RWPE1 (cell line): ENCODE results near the gene CAV1.

Source experiments
- CTCF ChIA-PET: fragments of 350-600 bp; sonication (Branson Sonifier 250); formaldehyde crosslinking; extraction: SDS; loops from one replicate; lab custom pipeline; 2021; lab: Yijun Ruan, JAX
- POLR2A ChIA-PET: fragments of 400-600 bp; formaldehyde crosslinking; extraction: SDS; loops from one replicate; lab custom pipeline; 2020; ENCODE audit warnings: antibody characterized with exemption; ENCODE audit not compliant: low non-redundant PET; lab: Yijun Ruan, JAX
- DNase-seq: peaks from one replicate; pipeline ENCODE4 v3.0.0; 2012; ENCODE audit warnings: low spot score
- H3K27ac ChIP-seq: fragments of 450-650 bp; 2 replicates; pipeline ENCODE4 v1.5.1; 2017
- TF ChIP-seq, protein P1 (sequence below): fragments of 450-650 bp; conservative IDR thresholded peaks from 2 replicates; pipeline ENCODE4 v1.5.1; 2017; ENCODE audit warnings: low read depth, mild to moderate bottlenecking

The CAV1 gene

DNA sequence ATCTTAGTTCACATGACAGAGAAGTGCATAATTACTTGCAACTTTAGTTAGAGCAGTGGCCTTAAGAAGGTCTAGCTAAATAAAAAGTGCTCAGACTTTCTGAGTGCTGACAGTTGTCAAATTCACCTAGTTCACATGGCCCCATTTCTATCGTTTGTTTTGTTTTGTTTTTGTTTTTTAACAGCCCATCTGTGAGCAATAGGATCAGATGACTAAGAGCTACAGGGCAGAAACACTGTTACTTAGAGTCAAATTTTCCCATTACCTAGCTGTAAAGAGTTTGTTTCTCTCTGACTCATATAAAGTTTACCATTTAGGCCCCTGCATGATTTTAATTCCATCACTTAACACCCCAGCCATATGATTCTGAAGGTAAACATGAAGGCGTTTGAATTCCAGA lies 18.8 kb downstream of the CAV1 start:
- POLR2A ChIA-PET, result no interaction called here
- no peak for DNase-seq
- no peak overlapping the region for H3K27ac ChIP-seq
- CTCF ChIA-PET, result interaction anchor here (0.7 kb wide), 1 partner anchor 100 kb away, joined by 4 read pairs; no protein-coding TSS in a partner anchor
- TF ChIP-seq, protein P1, sequence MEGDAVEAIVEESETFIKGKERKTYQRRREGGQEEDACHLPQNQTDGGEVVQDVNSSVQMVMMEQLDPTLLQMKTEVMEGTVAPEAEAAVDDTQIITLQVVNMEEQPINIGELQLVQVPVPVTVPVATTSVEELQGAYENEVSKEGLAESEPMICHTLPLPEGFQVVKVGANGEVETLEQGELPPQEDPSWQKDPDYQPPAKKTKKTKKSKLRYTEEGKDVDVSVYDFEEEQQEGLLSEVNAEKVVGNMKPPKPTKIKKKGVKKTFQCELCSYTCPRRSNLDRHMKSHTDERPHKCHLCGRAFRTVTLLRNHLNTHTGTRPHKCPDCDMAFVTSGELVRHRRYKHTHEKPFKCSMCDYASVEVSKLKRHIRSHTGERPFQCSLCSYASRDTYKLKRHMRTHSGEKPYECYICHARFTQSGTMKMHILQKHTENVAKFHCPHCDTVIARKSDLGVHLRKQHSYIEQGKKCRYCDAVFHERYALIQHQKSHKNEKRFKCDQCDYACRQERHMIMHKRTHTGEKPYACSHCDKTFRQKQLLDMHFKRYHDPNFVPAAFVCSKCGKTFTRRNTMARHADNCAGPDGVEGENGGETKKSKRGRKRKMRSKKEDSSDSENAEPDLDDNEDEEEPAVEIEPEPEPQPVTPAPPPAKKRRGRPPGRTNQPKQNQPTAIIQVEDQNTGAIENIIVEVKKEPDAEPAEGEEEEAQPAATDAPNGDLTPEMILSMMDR, result no peak

DNA sequence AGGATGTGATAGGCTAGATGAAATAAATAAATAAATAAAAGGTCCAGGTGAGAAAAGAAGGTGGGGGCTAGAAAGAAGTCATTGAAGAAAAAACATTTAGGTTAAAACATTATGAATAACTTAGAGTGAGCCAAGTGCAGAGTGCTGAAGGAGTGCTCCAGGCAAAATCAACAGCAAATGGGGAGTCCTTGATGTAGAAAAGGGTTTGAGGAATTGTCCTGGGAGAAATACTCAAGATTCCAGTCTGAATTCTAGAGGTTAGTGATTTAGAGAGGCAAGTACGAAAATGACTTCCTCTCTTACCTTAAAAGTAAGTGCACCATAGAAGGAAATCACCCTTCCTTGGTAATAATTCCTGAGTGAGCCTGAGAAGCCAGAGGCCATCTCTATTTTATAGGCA lies 19.7 kb downstream of the CAV1 start:
- TF ChIP-seq, protein P1, result no peak
- no peak overlapping the region for H3K27ac ChIP-seq
- ChIA-PET POLR2A (no interaction called here), CTCF (no interaction called here)
- no peak for DNase-seq

DNA sequence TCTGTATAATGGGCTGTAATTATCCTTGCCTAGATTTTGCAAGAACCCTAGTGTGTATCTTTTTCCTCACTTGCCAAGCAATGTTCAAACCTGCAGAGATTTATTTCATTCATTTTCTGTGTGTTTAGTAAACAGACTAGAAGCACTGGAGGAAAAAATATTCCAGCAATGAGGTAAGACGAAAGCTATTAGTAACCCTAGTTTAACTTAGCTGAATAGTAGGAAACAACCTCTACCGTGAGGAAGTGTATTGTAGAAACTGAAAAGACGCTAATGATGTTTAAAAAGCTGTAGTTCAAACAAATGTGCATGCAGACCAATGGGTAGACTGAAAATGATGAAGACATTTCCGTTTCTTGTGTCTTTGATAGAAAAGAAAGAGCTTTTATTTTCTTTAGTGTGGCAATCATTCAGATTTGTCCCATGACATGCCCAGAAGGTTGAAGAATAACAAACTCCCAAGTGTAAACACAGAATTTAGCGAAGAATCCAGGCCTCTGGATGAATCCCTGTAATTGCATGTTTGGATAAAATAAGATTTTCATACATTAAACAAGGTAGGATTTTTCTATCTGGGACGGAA lies 20.7 kb downstream of the CAV1 start:
- ChIA-PET CTCF (interaction anchor here (0.7 kb wide), 1 partner anchor 745 kb away, joined by 4 read pairs; no protein-coding TSS in a partner anchor), POLR2A (no interaction called here)
- DNase-seq, result no peak
- TF ChIP-seq, protein P1, result no peak
- H3K27ac ChIP-seq, result no peak overlapping the region

DNA sequence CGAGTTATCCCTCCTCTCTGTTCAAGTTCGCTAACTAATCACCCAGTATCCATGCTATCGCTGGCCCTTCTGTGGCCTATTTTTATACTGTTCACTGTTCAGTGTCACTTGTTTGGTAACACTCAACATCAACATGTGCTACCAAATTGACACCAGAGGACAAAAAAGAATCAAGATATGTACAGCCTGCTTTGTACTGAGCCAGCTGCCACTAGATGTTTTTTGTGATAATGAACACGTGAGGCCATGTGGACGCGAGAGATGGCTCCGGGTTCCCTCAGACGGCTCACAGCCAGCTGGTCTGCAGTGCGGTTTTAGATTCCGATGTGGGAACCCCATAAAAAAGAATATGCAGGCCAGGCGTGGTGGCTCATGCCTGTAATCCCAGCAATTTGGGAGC lies 21.2 kb downstream of the CAV1 start:
- no peak for DNase-seq
- H3K27ac ChIP-seq, result peak overlapping the region; percentile 45
- ChIA-PET CTCF (interaction anchor here (0.6 to 0.8 kb wide), 4 partner anchors 16 to 744 kb away, joined by 4 to 7 read pairs (median 4); no protein-coding TSS in a partner anchor), POLR2A (interaction anchor here (0.7 kb wide), 1 partner anchor 210 kb away, joined by 3 read pairs; no protein-coding TSS in a partner anchor)
- TF ChIP-seq, protein P1, result no peak

DNA sequence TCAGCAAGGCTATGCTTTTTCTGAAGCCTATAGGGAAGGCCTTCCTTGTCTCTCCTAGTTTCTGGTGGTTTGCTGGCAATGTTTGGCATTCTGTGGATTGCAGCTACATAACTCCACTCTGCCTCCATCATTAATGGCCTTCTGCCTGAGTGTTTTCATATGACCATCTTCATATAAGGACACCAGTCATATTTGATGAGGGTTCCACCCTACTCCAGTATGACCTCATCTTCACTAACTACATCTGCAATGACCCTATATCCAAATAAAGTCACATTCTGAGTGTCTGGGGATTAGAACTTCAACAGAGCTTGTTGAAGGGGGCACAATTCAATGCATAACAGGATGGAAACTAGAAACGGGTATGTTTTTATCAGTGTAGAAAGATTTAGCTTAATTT lies 22.1 kb downstream of the CAV1 start:
- CTCF ChIA-PET, result interaction anchor here (0.6 to 0.7 kb wide), 3 partner anchors 25 to 167 kb away, joined by 3 to 5 read pairs (median 4); no protein-coding TSS in a partner anchor
- no peak for DNase-seq
- no peak overlapping the region for H3K27ac ChIP-seq
- POLR2A ChIA-PET, result interaction anchor here (0.7 kb wide), 1 partner anchor 209 kb away, joined by 3 read pairs; no protein-coding TSS in a partner anchor
- TF ChIP-seq, protein P1, result no peak

DNA sequence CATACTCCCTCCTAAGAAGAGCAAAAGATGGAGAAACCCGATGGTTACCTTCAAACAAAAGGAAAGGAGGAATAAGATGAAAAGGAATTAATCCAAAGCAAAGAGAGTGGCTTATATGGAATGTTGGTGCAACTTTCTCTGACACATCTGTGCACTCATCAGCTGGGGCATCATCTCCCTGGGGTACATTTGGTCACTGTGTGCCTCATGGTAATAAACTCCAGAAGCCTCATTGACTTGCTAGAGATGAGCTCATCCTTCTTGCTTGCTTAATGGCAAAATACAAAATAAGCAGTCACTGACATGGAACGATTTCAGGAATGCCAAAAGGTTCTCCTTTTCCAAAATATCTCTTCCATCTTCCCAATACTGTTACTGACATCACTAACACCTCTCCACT lies 22.5 kb downstream of the CAV1 start:
- no peak overlapping the region for H3K27ac ChIP-seq
- POLR2A ChIA-PET, result no interaction called here
- no peak for DNase-seq
- TF ChIP-seq, protein P1, result no peak
- CTCF ChIA-PET, result interaction anchor here (0.7 kb wide), 1 partner anchor 152 kb away, joined by 3 read pairs; no protein-coding TSS in a partner anchor
